Ishikawa (cell line): Measurements from ENCODE around the gene OSTC.

Experiments used
- CEBPB ChIP-seq: IDR thresholded peaks from 2 replicates; pipeline ENCODE4 v1.6.1; 2012
- CREB1 ChIP-seq: IDR thresholded peaks from 2 replicates; pipeline ENCODE4 v1.6.1; 2012; ENCODE audit warnings: low read depth
- EGR1 ChIP-seq: IDR thresholded peaks from 2 replicates; pipeline ENCODE4 v1.6.1; 2012
- EP300 ChIP-seq: IDR thresholded peaks from 2 replicates; pipeline ENCODE4 v1.6.1; 2012; ENCODE audit warnings: borderline replicate concordance
- FOXM1 ChIP-seq: IDR thresholded peaks from 2 replicates; pipeline ENCODE4 v1.6.1; 2012; ENCODE audit warnings: low read depth, borderline replicate concordance
- MAX ChIP-seq: IDR thresholded peaks from 2 replicates; pipeline ENCODE4 v1.6.1; 2012
- NFIC ChIP-seq: IDR thresholded peaks from 2 replicates; pipeline ENCODE4 v1.6.1; 2012
- RAD21 ChIP-seq: IDR thresholded peaks from 2 replicates; pipeline ENCODE4 v1.6.1; 2012; ENCODE audit warnings: low read depth
- REST ChIP-seq: IDR thresholded peaks from 2 replicates; pipeline ENCODE4 v1.6.1; 2012; ENCODE audit warnings: low read depth, mild to moderate bottlenecking
- TAF1 ChIP-seq: IDR thresholded peaks from 2 replicates; pipeline ENCODE4 v1.6.1; 2012; ENCODE audit warnings: low read depth, mild to moderate bottlenecking
- TCF12 ChIP-seq: IDR thresholded peaks from 2 replicates; pipeline ENCODE4 v1.6.1; 2012; ENCODE audit warnings: low read depth
- TEAD4 ChIP-seq: IDR thresholded peaks from 2 replicates; pipeline ENCODE4 v1.6.1; 2012
- USF1 ChIP-seq: IDR thresholded peaks from 2 replicates; pipeline ENCODE4 v1.6.1; 2012
- YY1 ChIP-seq: IDR thresholded peaks from 2 replicates; pipeline ENCODE4 v1.6.1; 2012; ENCODE audit warnings: low read depth
- ZBTB7A ChIP-seq: IDR thresholded peaks from 2 replicates; pipeline ENCODE4 v1.6.1; 2012; ENCODE audit warnings: low read depth

The OSTC gene

GRCh38 chr4:108607079-108607815, 43.2 kb upstream of the OSTC start:
- TF ChIP-seq REST (no peak), TEAD4 (no peak), FOXM1 (no peak), YY1 (no peak), CREB1 (no peak), ZBTB7A (no peak), EP300 (no peak), MAX (no peak), EGR1 (no peak), NFIC (no peak), CEBPB (no peak), TCF12 (no peak), TAF1 (no peak), USF1 (no peak), RAD21 (no peak)

GRCh38 chr4:108611365-108611764, 39.0 kb upstream of the OSTC start:
- TF ChIP-seq TAF1, result no peak
- no peak for TF ChIP-seq EP300
- TF ChIP-seq NFIC, result no peak
- no peak for TF ChIP-seq REST
- no peak for TF ChIP-seq TCF12

- no peak for TF ChIP-seq YY1
These were observed 38.0 kb upstream of the OSTC start for GRCh38 chr4:108612365-108612764.

GRCh38 chr4:108619372-108620100, 30.9 kb upstream of the OSTC start:
- TF ChIP-seq CEBPB (no peak), ZBTB7A (no peak), CREB1 (no peak), FOXM1 (no peak)

GRCh38 chr4:108620101-108620932, 30.1 kb upstream of the OSTC start, which contains the start of gene RPL34:
Gene RPL34 (plus strand): TSS chr4:108620576. CDS start chr4:108621960, 1,384 bp downstream.
- TF ChIP-seq TCF12 (peak; percentile 65), REST (no peak), MAX (peak; percentile 79; the same call in 1 of the 2 replicates), CREB1 (peak; percentile 89), TEAD4 (no peak; the same call in 1 of the 2 replicates), FOXM1 (no peak), CEBPB (peak; percentile 62), NFIC (no peak), ZBTB7A (no peak), EGR1 (peak; percentile 82), RAD21 (no peak), EP300 (no peak), TAF1 (peak; percentile 99), YY1 (peak; percentile 97), USF1 (no peak)
